HG03025 (cell line): ENCODE measurements around the gene TSC22D1.

Experiments used
- ATAC-seq: cut with Tn5 transposase; IDR thresholded peaks from one replicate; pipeline ENCODE4 v1.9.1; 2021; ENCODE audit warnings: mild to moderate bottlenecking, moderate library complexity; ENCODE audit not compliant: unreplicated experiment, low FRiP score

The TSC22D1 gene

DNA sequence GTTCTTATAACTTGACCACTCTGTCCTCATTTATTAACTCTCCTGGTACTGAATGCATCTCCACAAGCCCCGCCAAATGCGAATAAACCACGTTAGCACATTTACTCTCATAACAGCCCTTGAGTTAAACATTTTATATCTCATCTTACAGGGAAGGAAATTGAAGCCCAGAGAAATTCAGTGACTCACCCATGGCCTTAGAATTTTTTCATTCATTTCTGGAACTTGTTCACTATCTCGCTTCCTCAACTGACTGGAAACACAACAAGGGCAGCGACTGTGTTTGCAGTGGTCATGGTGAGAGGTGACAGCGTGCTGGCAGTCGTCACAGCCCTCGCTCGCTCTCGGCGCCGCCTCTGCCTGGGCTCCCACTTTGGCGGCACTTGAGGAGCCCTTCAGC is 163.0 kb downstream of the TSC22D1 start:
- no peak for ATAC-seq

DNA sequence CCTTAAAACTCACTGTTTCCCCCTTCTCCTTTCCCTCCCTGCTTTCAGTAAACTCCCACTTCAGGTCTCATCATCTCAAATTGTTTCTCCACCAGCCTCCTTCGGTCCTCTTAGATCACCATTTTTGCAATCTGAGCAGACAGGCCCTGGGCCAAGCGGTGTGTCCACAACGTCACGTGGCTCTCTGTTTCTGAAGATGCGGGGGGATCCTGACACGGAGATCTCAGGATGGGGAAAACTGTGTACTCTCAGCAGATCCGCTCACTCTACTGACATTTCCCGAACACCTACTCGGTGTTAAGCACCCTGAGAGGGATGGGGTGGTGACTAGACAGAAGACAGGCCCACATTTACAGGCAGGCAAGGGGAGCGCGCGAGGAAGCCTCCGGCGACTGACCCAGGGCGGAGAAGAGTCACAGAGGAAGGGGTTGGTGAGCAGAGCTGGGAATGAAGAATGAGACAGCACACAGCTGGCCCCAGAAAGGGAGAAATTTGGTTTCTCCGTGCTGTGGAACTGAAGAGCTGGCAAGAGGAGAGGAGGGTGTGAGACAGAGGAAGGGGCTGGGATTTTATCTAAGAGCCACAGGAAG is 163.7 kb downstream of the TSC22D1 start:
- ATAC-seq: no peak

- no peak for ATAC-seq
Observed at GRCh38 chr13:44411841-44412240, 164.3 kb downstream of the TSC22D1 start.

- no peak for ATAC-seq
Observed at GRCh38 chr13:44410328-44410859, 165.7 kb downstream of the TSC22D1 start.

DNA sequence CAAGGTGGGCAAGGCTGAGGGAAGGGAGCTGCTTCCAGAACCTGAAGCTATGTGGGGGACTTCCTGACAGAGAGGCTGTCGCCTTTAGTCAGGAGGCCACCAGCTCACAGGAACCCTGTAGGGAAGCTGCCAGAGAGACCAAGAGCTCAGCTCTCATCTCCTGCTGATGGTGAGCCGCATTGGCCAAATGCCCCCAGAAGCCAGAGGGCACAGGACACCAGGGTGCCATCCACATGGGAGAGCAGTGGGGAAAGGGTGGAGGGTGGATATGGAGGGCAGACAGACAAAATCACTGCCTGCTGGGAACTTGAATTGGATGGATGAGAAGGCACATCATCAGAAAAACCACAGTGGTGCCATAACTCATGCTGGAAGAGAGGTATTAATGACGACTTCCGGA is 166.5 kb downstream of the TSC22D1 start:
- ATAC-seq: no peak

GRCh38 chr13:44407891-44408290 is 168.2 kb downstream of the TSC22D1 start:
- no peak for ATAC-seq

DNA sequence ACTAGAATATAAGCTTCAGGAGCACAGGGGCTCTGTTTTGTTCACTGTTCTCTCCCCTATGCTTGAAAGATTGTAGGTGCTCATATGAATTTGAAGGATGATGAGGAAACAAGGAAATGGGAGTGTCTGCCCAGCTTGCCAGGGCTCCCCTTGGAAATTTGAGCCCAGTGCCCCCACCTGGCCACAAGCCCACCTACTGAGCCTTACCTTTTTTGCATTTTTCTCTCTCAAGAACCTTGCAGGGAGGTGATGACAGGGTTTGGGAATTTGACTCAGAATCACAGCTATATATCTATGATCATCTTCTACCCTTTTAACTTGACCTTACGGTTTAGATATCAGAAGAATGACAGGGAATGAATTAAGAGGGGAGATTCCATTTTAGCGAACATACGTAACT is 168.8 kb downstream of the TSC22D1 start:
- ATAC-seq: no peak

DNA sequence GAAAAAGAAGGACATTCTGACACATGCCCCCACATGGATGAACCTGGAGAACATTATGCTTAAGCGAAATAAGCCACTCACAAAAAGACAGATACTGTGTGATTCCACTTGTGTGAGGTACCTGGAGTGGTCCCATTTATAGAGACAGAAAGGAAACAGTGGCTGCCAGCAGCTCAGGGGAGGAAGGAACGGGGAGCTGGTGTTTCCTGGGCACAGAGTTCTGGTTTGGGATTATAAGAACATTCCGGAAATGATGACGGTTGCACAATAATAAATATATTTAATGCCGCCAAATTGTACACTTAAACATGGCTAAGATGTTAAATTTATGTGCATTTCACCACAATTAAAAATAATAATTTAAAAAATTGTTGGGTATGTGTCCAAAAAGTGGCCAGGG is 169.5 kb downstream of the TSC22D1 start:
- no peak for ATAC-seq

- ATAC-seq: no peak
Observed at GRCh38 chr13:44404261-44405132, 171.6 kb downstream of the TSC22D1 start.

GRCh38 chr13:44403461-44404056 is 172.6 kb downstream of the TSC22D1 start:
- ATAC-seq: no peak

DNA sequence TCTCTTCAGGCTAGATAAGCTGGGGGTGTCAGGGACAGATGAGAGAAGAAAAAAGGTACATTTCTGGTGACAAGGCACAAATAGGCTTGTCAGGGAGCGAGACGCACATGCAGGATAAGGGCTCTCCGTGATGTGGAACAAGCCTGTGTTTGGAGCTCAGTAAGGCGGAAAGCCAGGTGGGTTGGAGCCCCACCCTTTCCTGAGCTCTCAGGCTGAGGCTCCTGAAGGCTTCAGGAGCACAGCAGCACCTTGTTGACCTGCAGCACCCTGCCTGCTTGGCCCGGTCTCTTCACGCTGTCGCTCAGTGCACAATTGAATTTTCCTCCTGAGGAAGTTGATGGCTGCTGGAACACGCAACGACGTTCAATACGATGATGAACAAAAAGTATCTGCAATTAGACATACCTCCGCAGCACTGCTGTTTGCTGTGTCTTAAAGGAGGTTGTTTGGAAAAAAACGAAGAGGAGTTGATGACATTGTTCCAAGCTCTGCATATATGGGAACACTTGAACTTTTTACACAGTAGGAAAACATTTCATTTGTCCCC is 173.2 kb downstream of the TSC22D1 start:
- no peak for ATAC-seq

- ATAC-seq: no peak
Observed at GRCh38 chr13:44401577-44401976, 174.6 kb downstream of the TSC22D1 start.

- ATAC-seq: no peak
Observed at GRCh38 chr13:44400736-44401135, 175.4 kb downstream of the TSC22D1 start.

GRCh38 chr13:44399074-44399473 is 177.1 kb downstream of the TSC22D1 start:
- ATAC-seq: no peak

DNA sequence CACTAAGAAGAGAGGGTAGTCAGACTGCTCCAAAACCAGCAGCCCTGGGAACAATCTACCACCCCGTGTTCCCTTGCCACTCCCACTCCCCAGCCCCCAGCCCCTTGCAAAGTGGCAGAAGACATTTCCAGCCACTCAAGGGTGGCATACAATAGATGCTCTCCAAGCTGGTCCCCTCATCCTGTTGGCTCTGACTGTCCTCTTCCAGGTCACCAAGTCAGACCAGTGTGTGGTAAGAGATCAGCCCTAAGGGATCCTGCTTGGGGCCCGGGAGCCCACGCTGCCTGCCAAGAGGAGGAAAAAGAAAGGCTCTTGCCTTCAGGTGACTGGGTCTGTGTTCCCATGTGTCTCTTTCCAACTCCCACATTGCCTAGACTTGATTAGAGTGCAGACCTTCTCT is 177.5 kb downstream of the TSC22D1 start:
- ATAC-seq: no peak

- no peak for ATAC-seq
Observed at GRCh38 chr13:44397766-44398223, 178.3 kb downstream of the TSC22D1 start.

GRCh38 chr13:44396701-44397580 is 179.2 kb downstream of the TSC22D1 start:
- no peak for ATAC-seq

DNA sequence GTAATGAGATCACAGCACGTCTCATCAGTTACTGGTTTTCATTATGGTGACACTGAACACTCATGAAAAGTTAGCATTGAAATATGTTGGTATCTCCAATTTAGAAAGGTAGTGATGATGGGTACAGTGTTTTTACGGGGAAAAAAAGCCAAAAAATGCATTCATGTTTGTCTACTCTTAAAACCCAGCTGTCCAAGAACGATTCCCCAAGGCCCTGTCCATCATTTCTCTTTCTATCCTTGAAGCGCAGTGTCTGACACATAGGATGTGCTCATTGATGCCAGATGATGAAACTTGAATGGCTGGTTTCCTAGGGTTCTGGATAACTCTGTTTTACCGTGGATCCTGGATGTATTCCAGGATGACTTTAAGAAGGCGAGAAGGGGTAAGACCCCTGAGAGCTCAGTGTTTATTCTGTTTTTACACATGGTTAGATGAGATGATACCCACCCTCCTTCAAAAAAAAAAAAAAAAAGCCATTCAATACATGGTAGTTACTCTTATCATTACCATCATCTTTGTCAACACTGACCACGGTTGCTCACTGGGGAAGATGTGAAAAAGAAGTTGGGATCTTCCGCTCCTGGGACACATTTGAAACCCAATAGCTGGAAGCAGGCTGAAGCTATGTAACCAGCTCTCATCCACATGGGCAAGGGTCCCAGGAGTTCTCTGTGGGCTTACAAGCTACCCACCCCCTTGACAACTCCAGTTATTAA is 180.0 kb downstream of the TSC22D1 start:
- no peak for ATAC-seq

- ATAC-seq: no peak
Observed at GRCh38 chr13:44394658-44395057, 181.5 kb downstream of the TSC22D1 start.
